ENCODE results near the gene ARSK.

Gene ARSK

DNA sequence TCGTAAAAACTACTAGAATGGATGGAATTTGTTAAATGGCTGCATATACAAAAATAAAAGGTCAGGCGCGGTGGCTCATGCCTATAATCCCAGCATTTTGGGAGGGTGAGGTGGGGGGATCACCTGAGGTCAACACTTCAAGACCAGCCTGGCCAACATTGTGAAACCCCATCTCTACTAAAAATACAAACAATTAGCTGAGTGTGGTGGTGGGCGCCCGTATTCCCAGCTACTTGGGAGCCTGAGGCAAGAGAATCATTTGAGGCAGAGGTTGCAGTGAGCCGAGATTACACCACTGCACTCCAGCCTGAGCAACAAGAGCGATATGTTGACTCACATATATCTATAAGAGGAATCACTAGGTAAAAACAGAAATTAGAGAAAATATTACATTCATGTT, 55.6 kb downstream of the ARSK start:
- no peak overlapping the region for H2AK5ac ChIP-seq (ENCODE audit: low read length, severe bottlenecking)
- H2BK120ac ChIP-seq (ENCODE audit: low read depth, low read length): no peak overlapping the region
- peaks cover 7% of the 10 kb centered on the region for H3K9me3 ChIP-seq (ENCODE audit: control insufficient read depth, low read length)
- no peak overlapping the region for H2BK12ac ChIP-seq (ENCODE audit: low read length in 2 of 2)
- no peak overlapping the region for H2BK5ac ChIP-seq (ENCODE audit: low read depth, low read length, poor library complexity, severe bottlenecking)
- no peak overlapping the region for H3K4me3 ChIP-seq (ENCODE audit: insufficient read depth in 1 of 2, low read depth in 1 of 2, low read length in 2 of 2)
- no peak overlapping the region for H3K14ac ChIP-seq (ENCODE audit: low read length in 2 of 2)
- H2BK15ac ChIP-seq (ENCODE audit: low read depth, poor library complexity, severe bottlenecking): no peak overlapping the region
- no peak overlapping the region for H3K9ac ChIP-seq (ENCODE audit: low read length)
- no peaks in the 10 kb centered on the region for H3K27me3 ChIP-seq (ENCODE audit: control insufficient read depth in 1 of 2, insufficient read depth in 1 of 2, low read length in 2 of 2)
- no peak overlapping the region for H3K18ac ChIP-seq (ENCODE audit: low read depth in 1 of 2, low read length in 2 of 2)
- H4K91ac ChIP-seq (ENCODE audit: low read length): no peak overlapping the region
- no peak overlapping the region for H3K4ac ChIP-seq (ENCODE audit: low read depth in 1 of 2, low read length in 2 of 2)
- no peaks in the 10 kb centered on the region for H3K36me3 ChIP-seq (ENCODE audit: control insufficient read depth in 1 of 2, insufficient read depth in 2 of 2, low read depth in 1 of 2, low read length in 2 of 2)
- H3K4me2 ChIP-seq (ENCODE audit: low read length, poor library complexity, severe bottlenecking): no peak overlapping the region
- H3K4me1 ChIP-seq (ENCODE audit: control insufficient read depth, insufficient read depth, low read depth, low read length): no peaks in the 10 kb centered on the region
- H4K8ac ChIP-seq (ENCODE audit: low read length): no peak overlapping the region
- no peak overlapping the region for H3K23ac ChIP-seq (ENCODE audit: low read length in 2 of 2)
- WGBS: over 99% methylated on average over 5 of the region's 7 CpGs
- DNase-seq: no peak
- H3K27ac ChIP-seq (ENCODE audit: low read length, poor library complexity, severe bottlenecking): no peak overlapping the region
- H3K79me1 ChIP-seq (replicated peaks; ENCODE audit: low read length, poor library complexity, severe bottlenecking): no peaks in the 10 kb centered on the region
- H2AFZ ChIP-seq (ENCODE audit: low read depth, low read length): no peak overlapping the region

DNA sequence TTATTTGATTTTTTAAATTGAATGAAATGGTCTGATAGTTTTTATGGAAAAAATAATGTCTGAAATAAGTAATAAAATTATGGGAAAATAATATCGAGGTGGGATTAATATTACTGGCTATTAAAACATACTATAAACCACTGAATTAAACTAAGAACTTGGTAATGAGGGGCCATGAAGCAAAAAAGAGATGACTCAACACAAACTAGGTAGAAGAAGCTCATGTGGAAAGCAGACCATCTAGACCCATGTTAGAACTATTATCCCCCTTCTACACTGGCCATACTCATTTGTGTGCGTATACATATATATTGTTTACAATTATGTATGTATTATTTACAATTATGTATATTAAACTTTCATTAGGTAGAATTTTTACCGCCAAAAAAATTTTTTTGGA, 56.5 kb downstream of the ARSK start:
- no peak overlapping the region for H3K14ac ChIP-seq (ENCODE audit: low read length in 2 of 2)
- H2BK120ac ChIP-seq (ENCODE audit: low read depth, low read length): no peak overlapping the region
- H2BK15ac ChIP-seq (ENCODE audit: low read depth, poor library complexity, severe bottlenecking): no peak overlapping the region
- no peak overlapping the region for H2AFZ ChIP-seq (ENCODE audit: low read depth, low read length)
- WGBS: 100% methylated on average over 1 of the region's 3 CpGs
- no peak overlapping the region for H3K27ac ChIP-seq (ENCODE audit: low read length, poor library complexity, severe bottlenecking)
- no peak overlapping the region for H2BK5ac ChIP-seq (ENCODE audit: low read depth, low read length, poor library complexity, severe bottlenecking)
- no peak overlapping the region for H3K23ac ChIP-seq (ENCODE audit: low read length in 2 of 2)
- H3K79me1 ChIP-seq (replicated peaks; ENCODE audit: low read length, poor library complexity, severe bottlenecking): no peaks in the 10 kb centered on the region
- no peak overlapping the region for H3K18ac ChIP-seq (ENCODE audit: low read depth in 1 of 2, low read length in 2 of 2)
- H3K27me3 ChIP-seq (ENCODE audit: control insufficient read depth in 1 of 2, insufficient read depth in 1 of 2, low read length in 2 of 2): no peaks in the 10 kb centered on the region
- no peak overlapping the region for H2AK5ac ChIP-seq (ENCODE audit: low read length, severe bottlenecking)
- H3K4ac ChIP-seq (ENCODE audit: low read depth in 1 of 2, low read length in 2 of 2): no peak overlapping the region
- H4K8ac ChIP-seq (ENCODE audit: low read length): no peak overlapping the region
- H3K9me3 ChIP-seq (ENCODE audit: control insufficient read depth, low read length): peaks cover 7% of the 10 kb centered on the region
- H3K4me3 ChIP-seq (ENCODE audit: insufficient read depth in 1 of 2, low read depth in 1 of 2, low read length in 2 of 2): no peak overlapping the region
- H3K36me3 ChIP-seq (ENCODE audit: control insufficient read depth in 1 of 2, insufficient read depth in 2 of 2, low read depth in 1 of 2, low read length in 2 of 2): no peaks in the 10 kb centered on the region
- DNase-seq: no peak
- no peak overlapping the region for H3K4me2 ChIP-seq (ENCODE audit: low read length, poor library complexity, severe bottlenecking)
- H3K4me1 ChIP-seq (ENCODE audit: control insufficient read depth, insufficient read depth, low read depth, low read length): no peaks in the 10 kb centered on the region
- H2BK12ac ChIP-seq (ENCODE audit: low read length in 2 of 2): no peak overlapping the region
- H4K91ac ChIP-seq (ENCODE audit: low read length): no peak overlapping the region
- H3K9ac ChIP-seq (ENCODE audit: low read length): no peak overlapping the region

DNA sequence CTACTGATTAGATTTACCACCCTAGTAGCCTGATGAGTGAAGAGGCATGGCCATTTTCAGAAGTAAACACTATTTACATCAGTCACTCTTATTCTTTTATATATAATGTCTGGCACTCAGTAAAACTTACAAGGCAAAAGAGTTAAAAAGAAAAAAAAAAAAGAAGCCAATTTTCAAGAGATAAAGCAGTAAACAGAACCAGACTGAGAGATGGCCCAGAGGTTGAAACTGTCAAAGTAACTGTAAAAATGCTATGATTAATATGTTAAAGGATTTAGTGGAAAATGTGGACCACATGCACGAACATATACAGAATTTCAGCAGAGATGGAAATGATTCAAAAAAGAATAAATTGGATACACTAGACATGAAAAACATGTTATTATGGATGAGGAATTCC, 58.6 kb downstream of the ARSK start:
- no peak overlapping the region for H2AK5ac ChIP-seq (ENCODE audit: low read length, severe bottlenecking)
- no peak overlapping the region for H2BK15ac ChIP-seq (ENCODE audit: low read depth, poor library complexity, severe bottlenecking)
- H3K18ac ChIP-seq (ENCODE audit: low read depth in 1 of 2, low read length in 2 of 2): no peak overlapping the region
- H2AFZ ChIP-seq (ENCODE audit: low read depth, low read length): no peak overlapping the region
- H3K79me1 ChIP-seq (replicated peaks; ENCODE audit: low read length, poor library complexity, severe bottlenecking): no peaks in the 10 kb centered on the region
- H3K9me3 ChIP-seq (ENCODE audit: control insufficient read depth, low read length): peaks cover 7% of the 10 kb centered on the region
- H3K14ac ChIP-seq (ENCODE audit: low read length in 2 of 2): no peak overlapping the region
- no peak overlapping the region for H3K9ac ChIP-seq (ENCODE audit: low read length)
- no peak overlapping the region for H2BK120ac ChIP-seq (ENCODE audit: low read depth, low read length)
- no peak overlapping the region for H3K4ac ChIP-seq (ENCODE audit: low read depth in 1 of 2, low read length in 2 of 2)
- H4K8ac ChIP-seq (ENCODE audit: low read length): no peak overlapping the region
- no peak overlapping the region for H2BK5ac ChIP-seq (ENCODE audit: low read depth, low read length, poor library complexity, severe bottlenecking)
- no peak overlapping the region for H3K27ac ChIP-seq (ENCODE audit: low read length, poor library complexity, severe bottlenecking)
- H3K23ac ChIP-seq (ENCODE audit: low read length in 2 of 2): no peak overlapping the region
- DNase-seq: no peak
- H3K4me2 ChIP-seq (ENCODE audit: low read length, poor library complexity, severe bottlenecking): no peak overlapping the region
- no peak overlapping the region for H3K4me3 ChIP-seq (ENCODE audit: insufficient read depth in 1 of 2, low read depth in 1 of 2, low read length in 2 of 2)
- H2BK12ac ChIP-seq (ENCODE audit: low read length in 2 of 2): no peak overlapping the region
- H3K27me3 ChIP-seq (ENCODE audit: control insufficient read depth in 1 of 2, insufficient read depth in 1 of 2, low read length in 2 of 2): no peaks in the 10 kb centered on the region
- 100% methylated on average over 1 of the region's 1 CpG for WGBS
- H3K36me3 ChIP-seq (ENCODE audit: control insufficient read depth in 1 of 2, insufficient read depth in 2 of 2, low read depth in 1 of 2, low read length in 2 of 2): no peaks in the 10 kb centered on the region
- no peaks in the 10 kb centered on the region for H3K4me1 ChIP-seq (ENCODE audit: control insufficient read depth, insufficient read depth, low read depth, low read length)
- H4K91ac ChIP-seq (ENCODE audit: low read length): no peak overlapping the region

DNA sequence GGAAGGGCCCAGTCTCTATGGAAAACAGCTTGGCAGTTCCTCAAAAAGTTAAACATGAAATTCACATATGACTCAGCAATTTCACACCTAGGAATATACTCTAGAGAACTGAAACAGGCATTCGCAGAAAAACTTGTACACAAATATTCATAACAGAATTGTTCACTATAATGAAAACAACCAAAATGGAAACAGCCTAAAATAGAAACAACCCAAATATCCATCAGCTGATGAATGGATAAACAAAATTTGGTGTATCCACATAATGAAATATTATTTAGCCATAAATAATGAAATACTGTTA, 60.2 kb downstream of the ARSK start:
- H2BK120ac ChIP-seq (ENCODE audit: low read depth, low read length): no peak overlapping the region
- H4K91ac ChIP-seq (ENCODE audit: low read length): no peak overlapping the region
- no peak overlapping the region for H2AFZ ChIP-seq (ENCODE audit: low read depth, low read length)
- H3K36me3 ChIP-seq (ENCODE audit: control insufficient read depth in 1 of 2, insufficient read depth in 2 of 2, low read depth in 1 of 2, low read length in 2 of 2): no peaks in the 10 kb centered on the region
- no peak overlapping the region for H2AK5ac ChIP-seq (ENCODE audit: low read length, severe bottlenecking)
- H3K4me3 ChIP-seq (ENCODE audit: insufficient read depth in 1 of 2, low read depth in 1 of 2, low read length in 2 of 2): no peak overlapping the region
- no peak overlapping the region for H3K9ac ChIP-seq (ENCODE audit: low read length)
- peaks cover 7% of the 10 kb centered on the region for H3K9me3 ChIP-seq (ENCODE audit: control insufficient read depth, low read length)
- no peak overlapping the region for H3K18ac ChIP-seq (ENCODE audit: low read depth in 1 of 2, low read length in 2 of 2)
- peaks cover 0 to 5% of the 10 kb centered on the region in 2 experiments for H3K27me3 ChIP-seq (ENCODE audit: control insufficient read depth in 1 of 2, insufficient read depth in 1 of 2, low read length in 2 of 2)
- no peak overlapping the region for H3K23ac ChIP-seq (ENCODE audit: low read length in 2 of 2)
- H3K27ac ChIP-seq (ENCODE audit: low read length, poor library complexity, severe bottlenecking): no peak overlapping the region
- no peaks in the 10 kb centered on the region for H3K79me1 ChIP-seq (replicated peaks; ENCODE audit: low read length, poor library complexity, severe bottlenecking)
- no peak overlapping the region for H2BK5ac ChIP-seq (ENCODE audit: low read depth, low read length, poor library complexity, severe bottlenecking)
- WGBS: 82% methylated on average over 1 of the region's 1 CpG
- H3K4ac ChIP-seq (ENCODE audit: low read depth in 1 of 2, low read length in 2 of 2): no peak overlapping the region
- peaks cover 5% of the 10 kb centered on the region for H3K4me1 ChIP-seq (ENCODE audit: control insufficient read depth, insufficient read depth, low read depth, low read length)
- H2BK15ac ChIP-seq (ENCODE audit: low read depth, poor library complexity, severe bottlenecking): no peak overlapping the region
- H3K14ac ChIP-seq (ENCODE audit: low read length in 2 of 2): no peak overlapping the region
- no peak for DNase-seq
- no peak overlapping the region for H2BK12ac ChIP-seq (ENCODE audit: low read length in 2 of 2)
- H3K4me2 ChIP-seq (ENCODE audit: low read length, poor library complexity, severe bottlenecking): no peak overlapping the region
- no peak overlapping the region for H4K8ac ChIP-seq (ENCODE audit: low read length)
